Measurements from ENCODE around the gene CCDC178.
"Not testable (repeated sequence)": the region's sequence is repeated elsewhere in the genome, so short reads cannot be mapped to it uniquely, and the experiment has no call there.

CCDC178 gene

DNA sequence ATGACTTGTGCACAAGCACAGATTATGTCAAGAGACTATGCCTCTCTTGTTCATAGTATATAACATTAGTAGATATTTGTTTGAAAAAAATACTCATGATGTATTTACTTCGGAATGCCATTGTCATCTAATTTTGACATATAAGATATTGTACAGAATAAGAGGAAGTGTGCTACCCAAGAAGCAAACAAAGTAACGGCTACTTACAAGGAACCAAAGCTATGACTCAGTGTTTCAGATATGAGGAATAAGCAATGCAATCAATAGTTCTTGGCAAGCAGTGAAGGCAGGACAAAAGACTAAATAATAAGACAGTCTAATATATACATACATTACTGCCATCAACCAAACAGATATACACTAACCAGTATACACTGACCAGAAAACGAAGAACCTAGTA lies 256.3 kb downstream of the CCDC178 start:
- no peak for TF ChIP-seq CTCF (IDR thresholded peaks at IDR 0.05; ENCODE audit: extremely low read depth, missing control alignments)
- no peak for DNase-seq (ENCODE audit: low spot score)

DNA sequence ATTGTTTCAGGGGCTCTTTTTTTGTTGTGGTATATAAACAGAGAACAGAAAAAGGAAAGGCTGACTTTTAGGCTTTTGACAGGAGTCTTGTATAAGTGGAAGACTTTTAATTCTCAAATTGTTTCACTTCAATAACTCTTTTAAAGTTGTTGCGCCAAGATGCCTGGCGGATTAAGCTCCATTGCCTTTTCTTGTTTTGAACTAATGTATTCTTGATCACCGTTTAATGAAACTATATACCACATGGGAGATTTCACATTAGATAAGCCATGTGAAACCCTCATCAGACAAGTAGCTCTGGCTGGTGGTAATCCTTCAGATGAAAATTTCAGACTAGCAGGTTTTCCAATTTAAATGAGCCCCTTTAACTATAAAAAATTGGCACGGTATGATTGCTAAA lies 257.4 kb downstream of the CCDC178 start:
- DNase-seq (ENCODE audit: low spot score): no peak
- TF ChIP-seq CTCF (IDR thresholded peaks at IDR 0.05; ENCODE audit: extremely low read depth, missing control alignments): no peak

DNA sequence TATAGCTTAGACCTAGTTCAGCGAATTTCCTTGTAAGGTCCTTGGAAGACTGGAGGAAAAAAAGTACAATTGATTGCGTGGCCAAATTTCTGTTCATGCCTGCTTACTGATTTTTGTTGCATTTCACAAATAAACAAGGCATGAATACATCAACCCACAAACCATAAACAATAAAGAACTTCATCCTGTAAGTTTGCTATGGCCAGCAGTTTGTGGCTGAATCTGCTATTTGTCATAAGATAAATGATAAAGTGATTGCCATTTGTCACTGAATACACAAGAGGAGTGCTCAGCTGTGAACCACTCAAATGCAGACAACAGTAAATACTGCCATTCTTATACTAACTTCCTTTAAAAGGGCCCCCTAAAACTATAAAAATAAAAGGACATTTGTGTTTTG lies 259.5 kb downstream of the CCDC178 start:
- no peak for TF ChIP-seq CTCF (IDR thresholded peaks at IDR 0.05; ENCODE audit: extremely low read depth, missing control alignments)
- DNase-seq (ENCODE audit: low spot score): no peak

DNA sequence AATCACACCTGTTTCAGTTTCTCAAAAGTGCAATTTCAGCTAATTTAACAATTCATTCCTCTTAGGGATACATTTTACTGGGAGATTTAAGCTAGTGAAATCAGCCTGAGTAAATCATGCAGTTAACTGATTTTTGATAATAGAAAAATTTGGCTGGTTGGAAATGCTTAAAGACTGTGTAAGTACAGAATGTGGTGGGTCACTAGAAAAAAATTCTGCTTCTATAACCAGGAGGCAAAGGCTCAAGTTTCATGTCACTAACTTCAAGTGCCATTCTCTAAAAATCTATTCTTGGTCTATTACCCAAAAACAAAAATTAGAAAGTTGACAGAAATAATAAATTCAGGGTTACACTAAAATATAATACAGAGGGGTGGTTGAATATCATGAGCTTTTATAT lies 271.3 kb downstream of the CCDC178 start:
- no peak for TF ChIP-seq CTCF (IDR thresholded peaks at IDR 0.05; ENCODE audit: extremely low read depth, missing control alignments)
- DNase-seq (ENCODE audit: low spot score): no peak

DNA sequence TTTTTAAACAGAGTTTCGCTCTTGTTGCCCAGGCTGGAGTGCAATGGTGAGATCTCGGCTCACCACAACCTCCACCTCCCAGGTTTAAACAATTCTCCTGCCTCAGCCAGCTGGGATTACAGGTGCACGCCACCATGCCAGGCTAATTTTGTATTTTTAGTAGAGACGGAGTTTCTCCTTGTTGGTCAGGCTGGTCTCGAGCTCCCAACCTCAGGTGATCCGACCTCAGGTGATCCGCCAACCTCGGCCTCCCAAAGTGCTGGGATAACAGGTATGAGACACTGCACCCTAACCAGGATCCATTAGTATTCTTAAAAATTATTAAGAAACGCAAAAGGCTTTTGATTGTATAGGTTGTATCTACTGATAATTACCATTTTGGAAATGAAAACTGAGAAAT lies 276.4 kb downstream of the CCDC178 start:
- not testable (repeated sequence) for DNase-seq (ENCODE audit: low spot score)

GRCh38 chr18:33161131-33161530 lies 279.4 kb downstream of the CCDC178 start:
- no peak for DNase-seq (ENCODE audit: low spot score)
- TF ChIP-seq CTCF (IDR thresholded peaks at IDR 0.05; ENCODE audit: extremely low read depth, missing control alignments): no peak

DNA sequence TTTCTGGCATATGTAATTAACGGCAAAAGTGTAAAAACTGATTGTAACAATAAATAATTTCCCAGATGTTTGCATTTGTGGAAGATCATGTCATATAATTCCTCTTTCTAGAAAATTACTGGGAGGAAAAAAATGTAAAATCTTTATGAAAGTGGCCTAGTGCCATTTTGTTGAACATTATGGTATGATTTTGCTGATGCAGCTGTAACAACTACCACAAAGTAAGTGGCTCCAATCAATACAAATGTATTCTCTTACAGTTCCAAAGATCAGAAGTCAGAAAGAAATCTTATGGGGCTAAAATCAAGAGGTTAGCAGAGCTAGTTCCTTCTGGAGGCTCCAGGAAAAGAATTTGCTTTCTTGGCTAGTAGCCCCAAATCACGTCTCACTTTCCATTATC lies 281.4 kb downstream of the CCDC178 start:
- no peak for DNase-seq (ENCODE audit: low spot score)
- no peak for TF ChIP-seq CTCF (IDR thresholded peaks at IDR 0.05; ENCODE audit: extremely low read depth, missing control alignments)

- TF ChIP-seq CTCF (IDR thresholded peaks at IDR 0.05; ENCODE audit: extremely low read depth, missing control alignments): no peak
Observed at GRCh38 chr18:33157893-33158292, 282.6 kb downstream of the CCDC178 start.

More at GRCh38 chr18:33157893-33158292, 282.6 kb downstream of the CCDC178 start:
- DNase-seq (ENCODE audit: low spot score): no peak
